Esophagus (tissue), 2 donors: ENCODE results near the gene MAGEA4. TPM values are rescaled to one million over a fixed set of nuclear protein-coding genes. Genes with fewer than 3 reads are reported as not detected.

Source experiments
- H3K27ac ChIP-seq, 2 donors: one replicate each; pipeline ENCODE4 v1.5.1; 2013; ENCODE audit warnings: low read depth in 2 of 2, mild to moderate bottlenecking in 2 of 2, inconsistent platforms in 1 of 2, low read length in 1 of 2, moderate library complexity in 1 of 2
- H3K27me3 ChIP-seq, 2 donors: one replicate each; pipeline ENCODE4 v1.6.1; 2013; ENCODE audit warnings: low read length in 2 of 2, control low read depth in 1 of 2, mild to moderate bottlenecking in 1 of 2; ENCODE audit not compliant: insufficient read depth in 2 of 2, control insufficient read depth in 1 of 2
- H3K36me3 ChIP-seq, 2 donors: one replicate each; pipeline ENCODE4 v1.6.1; 2013; ENCODE audit warnings: low read length in 1 of 2; ENCODE audit not compliant: control insufficient read depth in 2 of 2, insufficient read depth in 2 of 2
- H3K4me1 ChIP-seq, 2 donors: one replicate each; pipeline ENCODE4 v1.6.1; 2013; ENCODE audit warnings: low read length in 1 of 2; ENCODE audit not compliant: control insufficient read depth in 2 of 2, insufficient read depth in 2 of 2
- H3K4me3 ChIP-seq, 2 donors: one replicate each; pipeline ENCODE4 v1.5.1; 2013; ENCODE audit warnings: low read length in 2 of 2, mild to moderate bottlenecking in 2 of 2, low read depth in 1 of 2, moderate library complexity in 1 of 2
- H3K9me3 ChIP-seq, 2 donors: one replicate each; pipeline ENCODE4 v1.6.1; 2013; ENCODE audit warnings: mild to moderate bottlenecking in 2 of 2, low read depth in 1 of 2, low read length in 1 of 2, moderate library complexity in 1 of 2; ENCODE audit not compliant: control insufficient read depth in 2 of 2, insufficient read depth in 1 of 2
- WGBS, 2 donors: extraction: QIAGEN DNeasy Blood & Tissue Kit; methylation state at CpG; one replicate each; pipeline ENCODE4 v1.1.7; 2013; 5-methylcytosine and 5-hydroxymethylcytosine counted together
- polyA plus RNA-seq, 2 donors: library from polyadenylated mRNA; stranded (reverse); fragments of 200-250 nt; gene quantifications; one replicate each; pipeline ENCODE4 v1.2.3, GENCODE V29; 2013
- donor health status: healthy with polysubstance abuse.
- donor health status: Bipolar disorder and iron deficiency.

Gene MAGEA4
- polyA plus RNA-seq, 2 donors = not detected

DNA sequence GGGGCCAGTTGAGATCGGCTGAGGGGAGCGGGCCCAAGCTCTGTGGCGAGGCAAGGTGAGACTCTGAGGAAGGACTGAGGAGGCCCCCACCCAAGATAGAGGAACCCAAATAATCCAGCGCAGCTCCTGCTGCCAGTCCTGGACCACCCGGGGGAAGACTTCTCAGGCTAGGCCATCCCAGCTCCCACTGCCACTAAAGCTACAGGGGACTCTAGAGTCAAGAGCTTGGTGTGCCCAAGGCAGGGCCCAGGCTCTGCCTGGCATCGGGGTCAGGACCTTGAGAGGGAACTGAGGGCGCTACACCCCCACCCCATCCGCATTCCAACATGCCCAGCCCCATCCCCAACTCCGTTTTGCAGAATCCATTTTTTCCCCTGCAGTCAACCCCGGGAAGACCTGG lies 8.6 kb downstream of the MAGEA4 start:
- H3K4me1 ChIP-seq = no peaks in the 10 kb centered on the region
- H3K9me3 ChIP-seq = peaks cover 0 to 3% of the 10 kb centered on the region in 2 donors
- H3K4me3 ChIP-seq = no peak overlapping the region
- no peaks in the 10 kb centered on the region for H3K27me3 ChIP-seq
- 82 to 93% methylated on average over 10 of the region's 10 CpGs for WGBS, 2 donors
- H3K27ac ChIP-seq = no peak overlapping the region
- H3K36me3 ChIP-seq = no peaks in the 10 kb centered on the region

DNA sequence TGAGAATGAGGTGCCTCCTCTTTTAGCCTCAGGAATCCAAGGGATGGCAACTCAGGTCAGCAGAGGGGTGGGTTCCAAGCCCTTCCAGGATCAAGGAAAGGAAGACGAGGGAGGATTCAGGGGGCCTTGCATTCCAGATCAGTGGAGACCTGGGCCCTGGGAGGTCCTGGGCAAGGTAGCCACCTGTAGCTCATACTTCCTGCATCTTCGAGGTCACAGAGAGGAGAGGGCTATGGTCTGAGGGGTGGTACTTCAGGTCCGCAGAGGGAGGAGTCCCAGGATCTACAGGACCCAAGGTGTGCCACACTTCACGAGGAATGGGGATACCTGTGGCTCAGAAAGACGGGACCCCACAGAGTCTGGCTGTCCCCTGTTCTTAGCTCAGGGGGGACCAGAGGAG lies 9.2 kb downstream of the MAGEA4 start:
- H3K27ac ChIP-seq = no peak overlapping the region
- WGBS, 2 donors = 74 to 89% methylated on average over 5 of the region's 5 CpGs
- no peaks in the 10 kb centered on the region for H3K27me3 ChIP-seq
- no peaks in the 10 kb centered on the region for H3K36me3 ChIP-seq
- H3K4me1 ChIP-seq = no peaks in the 10 kb centered on the region
- H3K9me3 ChIP-seq = peaks cover 0 to 3% of the 10 kb centered on the region in 2 donors
- H3K4me3 ChIP-seq = no peak overlapping the region

DNA sequence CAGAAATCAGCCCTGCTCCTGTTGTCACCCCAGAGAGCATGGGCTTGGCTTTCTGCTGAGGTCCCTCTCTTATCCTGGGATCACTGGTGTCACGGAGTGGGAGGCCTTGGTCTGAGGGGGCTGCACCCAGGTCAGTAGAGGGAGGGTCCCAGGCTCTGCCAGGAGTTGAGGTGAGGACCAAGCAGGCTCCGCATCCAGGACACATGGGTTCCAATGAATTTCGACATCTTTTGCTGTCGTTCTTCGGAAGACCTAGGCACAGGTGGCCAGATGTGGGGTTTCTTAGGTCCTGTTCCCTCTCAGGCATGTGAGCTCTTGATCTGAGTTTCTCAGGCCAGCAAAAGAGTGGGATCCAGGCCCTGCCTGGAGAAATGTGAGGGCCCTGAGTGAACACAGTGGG lies 10.0 kb downstream of the MAGEA4 start:
- no peak overlapping the region for H3K4me3 ChIP-seq
- H3K9me3 ChIP-seq = peaks cover 0 to 3% of the 10 kb centered on the region in 2 donors
- H3K4me1 ChIP-seq = no peaks in the 10 kb centered on the region
- H3K27me3 ChIP-seq = no peaks in the 10 kb centered on the region
- WGBS, 2 donors = 91 to 96% methylated on average over 5 of the region's 5 CpGs
- H3K36me3 ChIP-seq = no peaks in the 10 kb centered on the region
- H3K27ac ChIP-seq = no peak overlapping the region

DNA sequence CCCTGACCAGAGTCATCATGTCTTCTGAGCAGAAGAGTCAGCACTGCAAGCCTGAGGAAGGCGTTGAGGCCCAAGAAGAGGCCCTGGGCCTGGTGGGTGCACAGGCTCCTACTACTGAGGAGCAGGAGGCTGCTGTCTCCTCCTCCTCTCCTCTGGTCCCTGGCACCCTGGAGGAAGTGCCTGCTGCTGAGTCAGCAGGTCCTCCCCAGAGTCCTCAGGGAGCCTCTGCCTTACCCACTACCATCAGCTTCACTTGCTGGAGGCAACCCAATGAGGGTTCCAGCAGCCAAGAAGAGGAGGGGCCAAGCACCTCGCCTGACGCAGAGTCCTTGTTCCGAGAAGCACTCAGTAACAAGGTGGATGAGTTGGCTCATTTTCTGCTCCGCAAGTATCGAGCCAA lies 11.0 kb downstream of the MAGEA4 start:
- 86 to 95% methylated on average over 6 of the region's 6 CpGs for WGBS, 2 donors
- no peak overlapping the region for H3K27ac ChIP-seq
- H3K27me3 ChIP-seq = no peaks in the 10 kb centered on the region
- peaks cover 0 to 3% of the 10 kb centered on the region in 2 donors for H3K9me3 ChIP-seq
- no peak overlapping the region for H3K4me3 ChIP-seq
- H3K4me1 ChIP-seq = no peaks in the 10 kb centered on the region
- no peaks in the 10 kb centered on the region for H3K36me3 ChIP-seq

DNA sequence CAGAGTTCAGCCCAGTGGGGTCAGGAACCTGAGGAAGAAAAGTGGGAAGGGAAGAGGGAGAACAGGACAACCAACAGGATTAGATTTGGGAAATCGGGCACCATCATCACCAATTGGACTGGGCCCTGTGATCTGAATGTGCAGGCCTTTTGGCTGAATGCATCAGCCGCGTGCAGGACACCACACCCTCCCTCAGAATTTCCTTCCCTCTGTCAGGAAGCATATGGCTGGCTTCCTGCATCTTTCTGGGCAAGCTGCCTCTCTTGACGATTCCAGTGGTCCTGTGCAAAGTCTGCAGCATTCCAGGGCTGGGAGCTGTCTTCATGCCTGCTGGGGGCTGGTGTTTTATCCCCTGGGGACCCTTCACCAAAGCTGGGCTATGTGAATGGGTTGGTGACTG lies 16.4 kb downstream of the MAGEA4 start:
- no peak overlapping the region for H3K27ac ChIP-seq
- H3K36me3 ChIP-seq = no peaks in the 10 kb centered on the region
- no peaks in the 10 kb centered on the region for H3K9me3 ChIP-seq
- 49 to 57% methylated on average over 4 of the region's 4 CpGs for WGBS, 2 donors
- H3K4me1 ChIP-seq = no peaks in the 10 kb centered on the region
- H3K27me3 ChIP-seq = no peaks in the 10 kb centered on the region
- no peak overlapping the region for H3K4me3 ChIP-seq

DNA sequence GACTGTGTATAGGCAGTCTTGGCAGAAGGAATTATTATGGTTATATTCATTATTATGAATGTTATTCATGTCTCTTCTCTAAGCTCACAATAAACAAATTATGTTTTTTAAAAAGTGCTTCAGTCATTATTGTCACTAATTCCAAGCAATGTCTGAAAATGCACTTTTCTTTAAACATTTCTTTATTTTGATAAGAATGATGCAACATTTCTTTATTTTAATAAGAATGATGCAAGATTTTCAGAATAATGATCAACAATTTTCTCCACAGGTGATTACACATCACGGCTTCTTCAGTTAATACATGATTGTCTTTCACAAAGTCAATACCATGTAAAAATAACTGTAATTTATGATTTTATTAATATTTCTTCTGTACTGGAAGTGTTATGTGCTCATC lies 22.7 kb downstream of the MAGEA4 start:
- Histone ChIP-seq H3K9me3 (no peaks in the 10 kb centered on the region), H3K4me1 (no peaks in the 10 kb centered on the region), H3K36me3 (no peaks in the 10 kb centered on the region), H3K4me3 (no peak overlapping the region), H3K27me3 (no peaks in the 10 kb centered on the region), H3K27ac (no peak overlapping the region)
- WGBS, 2 donors = 90 to 93% methylated on average over 1 of the region's 1 CpG

DNA sequence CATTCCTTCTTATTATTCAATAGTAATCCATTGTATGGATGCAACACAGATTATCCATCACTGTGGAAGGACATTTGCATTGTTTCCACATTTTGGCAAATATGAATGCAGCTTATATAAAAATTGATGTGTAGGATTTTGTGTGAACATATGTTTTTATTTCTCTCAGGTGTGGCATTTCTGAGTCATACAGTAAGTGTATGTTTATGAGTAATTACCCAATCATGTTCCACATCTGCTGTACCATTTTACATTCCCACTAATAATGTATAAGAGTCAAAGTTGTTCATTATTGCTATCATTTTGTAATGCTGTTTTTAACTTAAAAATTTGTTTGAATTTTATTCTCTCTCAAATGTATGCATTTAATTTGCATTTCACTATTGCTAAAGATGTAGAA lies 25.5 kb downstream of the MAGEA4 start:
- Histone ChIP-seq H3K36me3 (no peaks in the 10 kb centered on the region), H3K9me3 (no peaks in the 10 kb centered on the region), H3K27ac (no peak overlapping the region), H3K4me3 (no peak overlapping the region), H3K4me1 (no peaks in the 10 kb centered on the region), H3K27me3 (no peaks in the 10 kb centered on the region)

DNA sequence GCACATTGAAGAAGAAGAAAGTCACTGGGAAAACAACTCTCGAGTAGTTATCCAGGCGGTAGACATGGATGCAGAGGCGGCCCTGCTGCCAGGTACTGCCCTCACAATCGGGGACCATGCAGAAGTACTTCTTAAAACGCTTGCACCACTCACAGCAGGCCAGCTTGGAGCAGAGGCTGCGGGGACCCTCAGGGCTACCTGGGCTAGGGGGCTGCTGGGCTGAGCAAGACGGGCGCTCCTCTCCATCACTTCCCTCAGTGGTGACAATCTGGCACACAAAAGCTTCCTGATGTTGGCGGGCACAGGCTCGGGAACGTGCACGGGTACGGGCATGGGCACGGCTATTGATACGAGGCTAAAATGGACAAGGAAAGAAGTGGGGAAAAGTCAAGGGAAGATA lies 42.0 kb downstream of the MAGEA4 start:
- Histone ChIP-seq H3K27ac (no peak overlapping the region), H3K4me3 (no peak overlapping the region), H3K9me3 (no peaks in the 10 kb centered on the region), H3K36me3 (peaks cover 5 to 14% of the 10 kb centered on the region in 2 donors), H3K27me3 (peaks cover 0 to 3% of the 10 kb centered on the region in 2 donors), H3K4me1 (no peaks in the 10 kb centered on the region)
- 88 to 95% methylated on average over 15 of the region's 15 CpGs for WGBS, 2 donors

DNA sequence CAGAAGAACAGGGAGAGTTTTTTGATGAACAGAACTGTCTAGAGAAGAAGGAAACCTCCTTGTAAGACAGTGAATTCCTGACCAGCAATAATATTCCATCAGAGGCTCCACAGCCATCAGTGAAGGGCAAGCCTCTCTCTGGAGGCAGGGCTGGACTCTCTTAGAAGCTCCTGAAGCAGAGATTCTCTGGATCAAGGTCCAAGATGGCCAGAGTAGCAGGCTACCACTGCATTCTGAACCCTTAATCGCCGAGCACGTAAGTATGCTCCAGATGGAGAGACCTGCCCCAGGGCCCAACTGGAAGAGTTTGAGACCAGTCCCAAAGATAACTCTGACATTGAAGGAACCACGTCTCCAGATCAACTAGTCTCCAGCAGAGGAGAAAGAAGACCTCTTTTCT lies 45.4 kb downstream of the MAGEA4 start:
- no peak overlapping the region for H3K4me3 ChIP-seq
- no peaks in the 10 kb centered on the region for H3K27me3 ChIP-seq
- H3K9me3 ChIP-seq = no peaks in the 10 kb centered on the region
- 81 to 89% methylated on average over 4 of the region's 4 CpGs for WGBS, 2 donors
- no peaks in the 10 kb centered on the region for H3K4me1 ChIP-seq
- no peak overlapping the region for H3K27ac ChIP-seq
- peaks cover 5 to 22% of the 10 kb centered on the region in 2 donors for H3K36me3 ChIP-seq

DNA sequence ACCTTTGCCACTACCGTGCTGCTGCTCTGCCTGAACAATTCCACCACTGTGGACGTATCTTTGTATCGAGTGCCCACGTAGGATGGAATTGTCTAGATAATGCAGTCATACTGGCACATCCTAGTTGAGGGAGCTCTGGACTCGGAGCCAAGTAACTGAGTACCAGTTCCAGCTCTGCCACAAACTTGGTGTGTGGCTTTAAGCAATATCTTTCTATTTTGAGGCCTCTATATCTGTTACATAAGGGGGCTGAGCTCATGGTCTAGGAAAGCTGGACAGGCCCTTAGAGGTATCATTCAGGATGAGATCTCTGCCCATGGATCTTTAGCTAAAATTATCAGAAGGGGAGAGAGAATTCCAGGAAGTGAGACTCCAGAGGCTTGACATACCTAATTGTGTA lies 49.3 kb downstream of the MAGEA4 start:
- H3K4me1 ChIP-seq = no peaks in the 10 kb centered on the region
- no peaks in the 10 kb centered on the region for H3K27me3 ChIP-seq
- no peak overlapping the region for H3K4me3 ChIP-seq
- 78 to 82% methylated on average over 5 of the region's 5 CpGs for WGBS, 2 donors
- no peak overlapping the region for H3K27ac ChIP-seq
- H3K9me3 ChIP-seq = no peaks in the 10 kb centered on the region
- peaks cover 5 to 15% of the 10 kb centered on the region in 2 donors for H3K36me3 ChIP-seq
